Medulla oblongata (tissue), 1 donor: ENCODE results near the gene NPTX1.
"Not testable (repeated sequence)": the region's sequence is repeated elsewhere in the genome, so short reads cannot be mapped to it uniquely, and the experiment has no call there.

Experiments
- DNase-seq: peaks from one replicate; pipeline ENCODE4 v3.0.0-alpha.2; 2015; ENCODE audit errors: extremely low spot score

The NPTX1 gene, protein sequence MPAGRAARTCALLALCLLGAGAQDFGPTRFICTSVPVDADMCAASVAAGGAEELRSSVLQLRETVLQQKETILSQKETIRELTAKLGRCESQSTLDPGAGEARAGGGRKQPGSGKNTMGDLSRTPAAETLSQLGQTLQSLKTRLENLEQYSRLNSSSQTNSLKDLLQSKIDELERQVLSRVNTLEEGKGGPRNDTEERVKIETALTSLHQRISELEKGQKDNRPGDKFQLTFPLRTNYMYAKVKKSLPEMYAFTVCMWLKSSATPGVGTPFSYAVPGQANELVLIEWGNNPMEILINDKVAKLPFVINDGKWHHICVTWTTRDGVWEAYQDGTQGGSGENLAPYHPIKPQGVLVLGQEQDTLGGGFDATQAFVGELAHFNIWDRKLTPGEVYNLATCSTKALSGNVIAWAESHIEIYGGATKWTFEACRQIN

DNA sequence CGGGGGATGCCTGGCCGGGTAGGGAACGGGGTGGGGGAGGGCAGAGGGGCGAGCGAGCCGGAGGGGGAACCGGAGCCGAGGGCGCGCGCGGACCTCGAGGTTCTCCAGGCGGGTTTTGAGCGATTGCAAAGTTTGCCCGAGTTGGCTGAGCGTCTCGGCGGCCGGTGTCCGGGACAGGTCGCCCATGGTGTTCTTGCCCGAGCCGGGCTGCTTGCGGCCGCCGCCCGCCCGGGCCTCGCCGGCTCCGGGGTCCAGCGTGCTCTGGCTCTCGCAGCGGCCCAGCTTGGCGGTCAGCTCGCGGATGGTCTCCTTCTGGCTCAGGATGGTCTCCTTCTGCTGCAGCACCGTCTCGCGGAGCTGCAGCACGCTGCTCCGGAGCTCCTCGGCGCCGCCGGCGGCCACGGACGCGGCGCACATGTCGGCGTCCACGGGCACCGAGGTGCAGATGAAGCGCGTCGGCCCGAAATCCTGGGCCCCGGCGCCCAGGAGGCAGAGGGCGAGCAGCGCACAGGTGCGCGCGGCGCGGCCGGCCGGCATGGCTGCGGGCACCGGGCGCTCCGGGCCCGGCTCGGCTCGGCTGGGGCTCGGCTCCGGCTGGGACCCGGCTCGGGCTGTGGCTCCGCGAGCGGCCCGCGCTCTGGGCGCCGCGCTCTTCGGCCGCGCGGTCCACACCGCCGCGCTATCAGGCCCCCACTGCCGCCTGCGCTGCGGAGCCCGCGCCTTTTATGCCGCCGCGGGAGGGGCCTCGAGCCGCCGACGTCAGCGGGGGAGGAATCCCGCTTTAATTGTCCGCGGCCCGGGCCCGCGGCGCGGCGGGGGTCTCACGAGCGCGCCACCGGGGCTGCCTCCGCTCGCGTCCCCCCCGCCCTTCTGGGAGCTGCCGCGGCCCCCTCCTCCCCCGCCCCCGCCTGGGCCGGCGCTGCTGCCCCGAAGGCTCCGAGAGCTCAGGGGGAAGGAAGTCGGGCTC lies at the start of gene NPTX1:
Gene NPTX1, minus strand, starts transcription at position 698 of the 967 bp plus-strand sequence. Its CDS starts 161 bp downstream, at position 537.
- no peak for DNase-seq

DNA sequence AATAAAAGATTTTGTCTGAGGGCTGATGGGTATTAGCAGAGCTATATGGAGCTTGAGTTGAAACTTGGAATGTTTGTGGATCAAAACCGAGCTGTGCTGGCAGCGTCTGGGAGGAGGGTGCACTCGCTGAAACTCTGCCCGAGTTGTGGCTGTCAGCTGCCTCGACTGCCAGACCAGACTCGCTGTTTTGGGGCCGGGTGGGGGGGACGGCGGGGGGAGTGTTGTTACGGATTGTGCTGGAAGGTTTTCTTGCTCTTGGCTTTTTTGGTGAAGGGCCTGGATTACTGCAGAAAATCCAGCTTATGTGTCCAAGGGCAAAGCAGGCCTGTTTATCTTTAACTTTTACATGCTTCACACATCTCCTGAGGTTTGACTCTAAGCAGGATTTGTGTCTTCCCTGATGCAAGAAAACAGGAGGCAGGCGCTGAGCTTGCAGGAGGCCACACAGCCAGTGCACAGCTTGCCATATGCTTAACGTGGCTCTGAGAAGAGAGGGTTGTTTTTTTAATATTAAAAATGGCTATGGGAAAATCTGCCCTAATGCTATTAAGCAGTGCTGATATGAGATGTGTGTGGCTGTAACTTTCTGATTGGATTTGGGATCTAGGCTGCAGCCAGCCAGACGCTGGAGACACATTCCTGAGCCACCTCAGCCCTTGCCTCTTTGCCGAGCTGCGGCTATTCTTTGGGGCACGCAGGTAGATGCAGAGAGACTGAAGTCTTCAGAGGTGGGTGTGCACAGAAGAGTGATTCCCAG lies 47.7 kb upstream of the NPTX1 start:
- DNase-seq, result no peak

DNA sequence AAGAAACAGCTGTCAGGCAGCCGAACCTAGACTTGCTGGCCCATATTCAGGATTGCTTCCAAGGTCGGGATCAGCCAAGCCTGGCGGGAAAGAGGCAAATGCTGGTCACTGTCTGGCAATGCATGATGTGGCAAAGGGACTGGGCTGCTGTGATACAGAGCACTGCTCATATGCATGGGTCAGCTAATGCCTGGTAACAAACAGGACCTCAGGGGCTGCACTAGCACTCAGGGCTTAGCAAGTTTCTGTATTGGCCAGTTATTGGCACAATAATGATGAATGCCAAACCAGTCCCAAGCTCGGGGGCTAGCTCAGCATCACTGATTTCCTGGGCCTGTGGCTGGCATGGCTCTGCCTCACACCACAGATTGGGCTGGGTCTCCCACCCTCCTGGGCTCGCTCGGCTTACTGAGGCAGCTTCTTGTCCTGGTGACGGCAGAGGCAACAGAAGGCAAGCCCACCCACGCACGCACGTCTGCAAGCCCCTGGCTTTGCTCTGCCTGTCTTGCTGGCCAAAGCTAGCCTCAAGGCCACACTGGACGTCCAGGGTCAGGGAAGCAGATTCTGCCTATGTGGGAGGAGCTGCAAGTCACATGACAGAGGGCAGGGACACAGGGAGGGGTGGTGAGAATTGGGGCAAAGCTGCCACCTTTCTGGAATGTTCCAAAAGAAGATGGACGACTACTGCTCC lies 46.8 kb upstream of the NPTX1 start:
- DNase-seq, result no peak

DNA sequence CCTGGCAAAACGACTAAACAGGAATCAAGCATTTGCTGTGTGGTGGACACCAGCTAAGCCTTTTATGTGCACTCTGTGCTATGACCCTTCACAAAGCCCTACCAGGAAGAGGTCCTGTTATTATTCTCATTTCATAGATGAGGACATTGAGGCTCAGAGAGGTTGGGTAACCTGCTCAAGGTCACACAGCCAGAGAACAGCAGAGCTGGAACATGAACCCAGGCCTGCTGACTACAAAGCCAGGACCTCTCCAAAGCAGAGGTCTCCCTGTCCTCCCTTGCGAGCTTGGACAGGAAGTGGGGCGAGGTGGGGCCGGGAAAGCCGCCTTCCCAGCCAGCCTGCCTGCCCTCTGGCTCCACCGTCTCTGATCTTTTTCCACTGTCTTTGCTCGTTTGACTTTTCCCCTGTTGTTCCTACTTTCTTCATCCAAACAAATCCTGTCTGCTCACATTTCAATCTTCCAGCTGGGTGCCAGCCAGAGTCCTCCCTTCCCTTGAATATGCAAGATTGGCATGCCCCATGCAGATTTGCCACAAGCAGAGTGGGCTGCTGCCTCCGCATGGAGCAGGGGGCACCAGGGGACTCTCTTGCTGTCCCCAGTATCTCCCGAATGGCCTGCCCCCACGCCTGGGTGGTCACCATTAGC lies 44.5 kb upstream of the NPTX1 start:
- no peak for DNase-seq

DNA sequence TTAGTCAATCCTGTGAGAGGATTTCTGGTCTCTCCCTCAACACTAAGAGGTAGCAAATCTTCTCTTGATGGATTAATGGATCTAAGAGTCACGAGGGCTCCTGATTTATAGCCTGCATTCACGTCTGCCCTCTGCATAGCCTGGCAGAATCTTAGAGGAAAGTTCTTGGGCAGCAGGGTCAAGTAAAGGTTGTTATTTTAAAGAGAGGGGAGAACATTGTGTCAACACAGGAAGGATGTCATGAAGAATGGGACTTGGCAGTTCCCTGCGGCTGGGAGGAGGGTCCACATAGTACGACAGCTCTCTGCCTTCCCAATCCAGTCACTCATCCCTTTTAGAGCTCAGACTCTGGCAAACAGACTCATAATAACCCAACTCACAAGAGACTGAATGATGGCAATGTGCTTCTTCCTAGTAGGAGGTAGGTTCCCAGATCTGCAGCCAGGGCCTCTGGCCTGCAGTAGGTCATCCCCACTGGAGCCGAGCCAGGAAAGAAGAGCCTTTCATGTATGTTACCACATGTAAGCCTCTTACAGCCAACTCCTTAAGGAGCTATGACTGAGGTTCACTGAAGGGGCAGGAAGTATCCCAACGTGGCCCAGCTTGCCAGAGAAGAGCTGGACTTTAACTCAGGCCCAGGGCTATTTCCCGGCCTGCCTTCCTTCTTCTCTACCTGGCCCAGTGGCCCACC lies 42.8 kb upstream of the NPTX1 start:
- no peak for DNase-seq

DNA sequence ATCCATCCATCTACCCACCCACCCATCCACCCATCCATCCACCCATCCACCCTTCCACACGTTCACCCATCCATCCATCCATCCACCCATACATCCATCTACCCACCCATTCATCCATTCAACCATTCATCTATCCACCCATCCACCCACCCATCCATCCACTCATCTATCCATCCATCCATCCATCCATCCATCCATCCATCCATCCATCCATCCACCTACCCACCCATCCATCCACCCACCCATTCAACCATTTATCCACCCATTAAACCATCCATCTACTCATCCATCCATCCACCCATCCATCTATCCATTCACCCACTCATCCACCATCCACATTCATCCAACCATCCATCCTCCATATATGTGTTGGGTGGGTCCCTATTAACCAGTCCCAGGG lies 42.0 kb upstream of the NPTX1 start:
- no peak for DNase-seq

DNA sequence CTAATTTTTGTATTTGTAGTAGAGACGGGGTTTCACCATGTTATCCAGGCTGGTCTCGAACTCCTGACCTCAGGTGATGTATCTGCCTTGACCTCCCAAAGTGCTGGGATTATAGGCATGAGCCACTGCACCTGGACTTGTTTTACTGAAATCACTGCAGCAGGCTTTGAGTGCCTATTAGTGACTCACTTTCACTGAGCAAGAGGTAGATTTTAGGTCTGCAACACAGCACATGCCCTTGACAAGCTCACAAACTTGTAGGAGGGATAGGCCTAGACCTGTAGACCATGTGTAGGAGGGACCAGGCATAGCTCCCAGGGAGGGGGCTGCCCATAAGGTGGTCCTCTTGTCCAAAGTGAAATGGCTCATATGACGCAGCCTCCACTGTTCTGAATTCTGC lies 41.2 kb upstream of the NPTX1 start:
- DNase-seq, result no peak

DNA sequence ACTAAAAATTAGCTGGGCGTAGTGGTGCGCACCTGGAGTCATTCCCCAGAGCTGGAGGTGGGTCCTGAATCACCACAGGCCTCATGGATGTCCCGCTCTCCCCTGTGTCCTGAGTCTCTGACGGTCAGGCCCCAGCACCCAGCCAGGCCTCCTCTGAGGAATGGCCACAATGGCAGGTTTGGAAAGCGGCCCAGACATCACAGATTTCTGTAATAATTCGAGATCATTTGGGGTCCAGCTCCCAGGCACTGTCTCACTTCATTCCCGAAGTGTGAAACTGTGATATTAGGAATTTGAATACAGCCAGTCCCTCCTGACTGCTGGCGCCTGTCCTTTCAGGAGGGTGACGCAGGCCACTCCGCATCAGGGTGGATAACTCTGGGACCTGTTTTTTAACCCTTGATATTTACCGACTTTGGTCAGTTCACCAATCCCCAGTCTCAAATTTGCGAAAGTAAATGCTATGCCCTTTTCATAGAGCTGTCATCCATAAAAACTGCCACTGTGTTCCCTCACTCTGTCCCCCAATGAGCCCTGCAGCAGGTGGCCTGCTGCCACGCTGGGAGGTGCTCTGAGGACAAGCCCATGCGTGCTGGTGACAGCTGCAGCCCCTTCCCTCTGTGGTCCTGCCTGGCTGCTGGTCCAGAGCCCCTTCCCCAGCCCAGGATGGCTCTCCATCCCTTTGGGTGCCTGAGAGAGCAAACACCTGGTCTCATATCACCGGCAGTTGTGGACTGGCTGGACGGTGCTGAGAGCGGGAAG lies 39.9 kb upstream of the NPTX1 start:
- DNase-seq, result no peak

DNA sequence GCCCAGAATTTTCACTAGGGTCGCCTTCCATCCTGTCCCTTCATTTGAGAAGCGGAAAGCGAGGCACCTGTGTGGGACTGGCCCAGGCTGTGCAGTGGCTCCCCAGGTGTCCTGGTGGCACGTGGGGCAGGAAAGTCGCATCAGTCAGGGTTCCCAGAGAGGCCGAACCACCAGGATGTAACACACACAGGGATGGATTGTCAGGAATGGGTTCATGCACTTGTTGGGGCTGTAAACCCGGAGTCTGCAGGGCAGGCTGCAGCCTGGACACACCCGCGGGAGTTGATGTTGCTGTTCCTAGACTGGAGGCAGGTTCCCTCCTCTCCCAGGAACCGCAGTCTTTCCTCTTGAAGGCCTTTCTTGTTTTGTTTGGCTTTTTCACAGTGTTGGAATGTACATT lies 37.5 kb upstream of the NPTX1 start:
- DNase-seq, result no peak

DNA sequence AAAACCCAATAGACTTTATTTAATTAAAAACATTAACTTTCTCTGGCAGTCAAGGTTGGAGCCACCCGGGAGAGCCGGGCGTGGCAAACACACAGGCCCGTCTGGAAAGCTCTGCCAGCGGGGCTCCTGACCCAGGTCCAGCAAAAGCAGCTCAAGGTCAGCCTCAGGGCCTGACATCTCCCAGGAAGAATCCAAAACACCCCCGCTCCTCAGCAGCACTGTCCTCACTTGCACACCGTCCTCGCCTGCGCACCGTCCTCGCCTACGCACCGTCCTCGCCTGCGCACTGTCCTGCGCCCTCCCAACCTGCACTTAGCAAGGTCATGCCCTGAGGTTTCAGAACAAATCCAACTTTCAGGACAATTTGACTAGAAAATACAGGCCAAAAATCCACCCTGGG lies 36.8 kb upstream of the NPTX1 start:
- no peak for DNase-seq

DNA sequence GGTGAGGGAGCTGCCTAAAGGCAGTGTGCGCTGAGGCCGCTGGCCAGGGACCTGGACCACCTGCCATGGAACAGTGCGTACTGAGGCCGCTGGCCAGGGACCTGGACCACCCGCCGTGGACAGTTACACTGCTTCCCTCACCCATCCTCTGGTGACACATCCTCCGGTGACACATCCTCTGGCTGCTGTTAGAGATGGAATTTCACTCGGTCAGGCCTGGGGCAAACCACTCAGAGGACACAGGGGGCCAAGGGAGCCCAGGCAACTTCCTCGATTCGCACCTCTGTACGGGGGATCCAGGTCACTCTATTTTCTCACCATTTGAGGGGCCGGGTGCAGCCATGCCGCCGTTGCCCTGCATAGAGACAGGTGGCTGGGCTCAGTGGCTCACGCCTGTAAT lies 35.8 kb upstream of the NPTX1 start:
- DNase-seq, result no peak

DNA sequence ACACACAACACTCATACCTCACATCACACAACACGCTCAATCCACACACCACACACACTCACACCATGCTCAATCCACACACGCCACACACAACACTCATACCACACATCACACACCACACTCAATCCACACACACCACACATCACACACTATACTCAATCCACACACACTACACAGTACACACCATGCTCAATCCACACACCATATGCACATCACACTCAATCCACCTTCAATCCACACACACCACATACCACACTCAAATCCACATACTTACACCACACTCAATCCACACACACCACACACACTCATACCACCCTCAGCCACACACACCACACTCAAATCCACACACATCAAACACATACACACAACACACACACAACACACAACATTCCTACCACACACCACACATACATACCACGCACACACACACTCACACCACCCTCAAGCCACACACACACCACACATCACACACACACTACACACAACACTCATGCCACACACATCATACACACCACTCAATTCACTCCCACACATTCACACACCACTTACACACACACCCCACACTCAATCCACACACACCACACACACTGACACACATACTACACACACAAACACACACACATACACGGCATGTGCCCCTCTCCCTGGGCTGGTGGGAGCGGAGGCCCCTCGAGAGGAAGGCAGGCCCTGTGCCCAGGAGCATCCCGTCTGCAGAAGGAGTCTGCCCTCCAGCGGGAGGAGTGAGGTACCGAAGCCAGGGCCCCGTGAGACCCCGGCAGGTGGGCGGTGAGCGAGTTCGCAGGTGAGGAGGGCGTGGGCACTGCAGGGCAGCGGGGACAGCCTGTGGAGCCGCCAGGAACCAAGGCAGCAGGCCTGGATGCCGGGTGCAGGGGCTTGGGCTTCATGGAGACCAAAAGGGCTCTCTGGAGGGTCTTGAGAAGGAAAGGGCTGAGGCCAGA lies 35.1 kb upstream of the NPTX1 start:
- no peak for DNase-seq

DNA sequence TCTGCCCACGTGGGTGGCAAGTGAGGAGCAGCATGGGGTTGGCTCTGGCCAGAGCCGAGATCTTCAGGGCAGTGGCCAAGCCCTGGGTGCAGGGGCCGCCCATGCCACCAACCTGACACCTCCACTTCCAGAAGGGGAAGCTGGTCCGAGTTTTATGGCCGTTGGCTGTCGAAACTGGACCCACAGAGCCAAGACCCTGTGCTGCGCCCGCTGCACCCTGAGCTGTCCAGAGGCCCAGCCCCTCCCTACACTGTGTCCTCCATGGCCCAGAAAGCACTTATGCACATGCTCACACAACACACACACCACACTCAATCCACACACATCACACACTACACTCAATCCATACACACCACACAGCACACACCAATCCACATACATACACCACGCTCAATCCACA lies 34.4 kb upstream of the NPTX1 start:
- no peak for DNase-seq

DNA sequence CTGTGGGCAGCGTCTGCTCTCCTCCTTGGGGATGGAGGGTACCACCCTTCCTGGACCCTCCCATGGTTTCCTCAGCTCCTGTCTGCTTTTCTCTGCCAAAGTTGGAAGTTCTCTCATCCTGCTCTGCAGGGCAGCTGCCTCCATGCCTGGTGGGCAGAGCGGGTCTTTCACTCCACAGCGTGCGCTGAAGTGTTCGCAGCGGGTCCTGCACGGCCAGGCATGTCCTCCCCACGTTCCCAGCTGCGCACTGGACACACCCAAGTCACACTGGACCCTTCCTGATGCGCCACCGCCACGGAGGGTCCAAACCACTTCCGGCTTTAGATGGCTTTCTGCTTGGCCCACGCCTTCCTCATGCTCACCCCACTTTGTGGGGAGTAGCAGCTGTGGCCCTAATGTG lies 33.7 kb upstream of the NPTX1 start:
- DNase-seq, result no peak

DNA sequence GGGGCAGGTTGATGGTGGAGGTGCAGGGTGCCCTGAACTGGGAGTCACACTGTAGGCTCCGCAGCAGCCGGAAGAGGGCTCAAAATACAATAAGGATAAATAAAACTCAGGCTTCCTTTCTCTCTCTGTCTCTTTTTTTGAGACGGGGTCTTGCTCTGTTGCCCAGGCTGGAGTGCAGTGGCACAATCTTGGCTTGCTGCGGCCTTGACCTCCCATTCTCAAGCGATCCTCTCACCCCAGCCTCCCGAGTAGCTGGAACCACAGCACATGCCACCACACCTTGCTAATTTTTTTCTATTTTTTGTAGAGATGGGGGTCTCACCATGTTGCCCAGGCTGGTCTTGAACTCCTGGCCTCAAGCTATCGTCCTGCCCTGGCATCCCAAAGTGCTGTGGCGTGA lies 32.9 kb upstream of the NPTX1 start:
- DNase-seq, result no peak

DNA sequence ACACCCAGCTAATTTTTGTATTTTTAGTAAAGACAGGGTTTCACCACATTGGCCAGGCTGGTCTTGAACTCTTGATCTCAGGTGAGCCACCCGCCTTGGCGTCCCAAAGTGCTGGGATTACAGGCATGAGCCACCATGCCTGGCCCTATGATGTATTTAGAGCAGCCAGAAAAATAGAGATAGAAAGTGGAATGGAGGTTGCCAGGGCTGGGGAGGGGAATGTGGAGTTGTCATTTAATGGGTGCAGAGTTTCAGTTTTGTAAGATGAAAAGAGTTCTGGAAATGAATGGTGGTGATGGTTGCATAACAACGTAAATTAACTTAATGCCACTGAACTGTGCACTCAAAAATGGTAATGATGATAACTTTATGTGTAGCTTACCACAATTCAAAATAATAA lies 31.6 kb upstream of the NPTX1 start:
- DNase-seq, result no peak

DNA sequence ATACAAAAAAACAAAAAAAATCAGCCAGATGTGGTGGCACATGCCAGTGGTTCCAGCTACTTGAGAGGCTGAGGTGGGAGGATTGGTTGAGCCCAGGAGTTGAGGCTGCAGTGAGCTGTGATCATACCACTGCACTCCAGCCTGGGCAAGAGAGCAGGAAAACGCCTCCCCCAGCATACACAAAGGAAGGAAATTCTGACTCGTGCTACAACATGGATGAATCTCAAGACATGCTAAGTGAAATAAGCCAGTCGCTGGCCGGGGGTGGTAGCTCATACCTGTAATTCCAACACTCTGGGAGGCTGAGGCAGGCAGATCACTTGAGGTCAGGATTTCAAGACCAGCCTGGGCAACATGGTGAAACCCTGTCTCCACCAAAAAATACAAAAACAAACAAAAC lies 30.8 kb upstream of the NPTX1 start:
- DNase-seq, result not testable (repeated sequence)

DNA sequence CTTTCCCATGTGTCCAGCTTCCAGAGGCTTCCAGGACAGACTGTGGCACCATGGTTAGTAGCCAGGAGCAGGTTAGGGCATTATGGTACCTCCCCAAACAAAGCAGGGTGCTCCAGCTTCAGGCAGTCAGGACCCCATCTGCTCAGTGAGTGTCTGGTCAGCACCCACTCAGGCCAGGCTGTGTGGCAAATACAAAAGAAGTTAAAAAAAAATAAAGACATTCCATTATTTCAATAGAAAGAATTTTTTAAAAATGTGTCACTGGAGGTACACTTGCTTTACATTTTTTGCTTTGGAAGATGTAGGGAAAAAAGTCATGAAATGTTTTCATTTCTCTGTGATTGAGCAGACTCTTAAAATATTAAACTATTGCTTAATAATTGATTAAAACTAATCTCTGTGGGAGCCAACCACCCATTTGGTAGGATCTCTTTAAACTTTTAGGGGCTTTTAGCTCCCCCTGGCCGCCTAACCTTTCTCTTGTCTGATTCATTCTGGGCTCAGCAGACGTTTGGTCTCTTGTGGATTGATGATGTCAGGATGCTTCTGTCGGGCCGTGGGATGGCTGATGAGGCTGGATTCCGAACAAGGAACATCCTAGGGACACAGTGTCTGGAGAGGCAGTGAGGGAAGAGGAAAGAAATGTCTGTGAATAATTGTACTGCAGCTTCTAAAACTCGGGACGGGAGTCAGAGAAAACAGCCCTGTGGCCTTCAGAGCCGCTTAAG lies 28.4 kb upstream of the NPTX1 start:
- DNase-seq, result no peak
